K562 (cell line): ENCODE results near the gene WDR64. TPM values are rescaled to one million over a fixed set of nuclear protein-coding genes. Genes with fewer than 3 reads are reported as not detected.

Experiments used
- ATAC-seq: fragments of 200-7000 bp; cut with Tn5 transposase; 3 replicates; pipeline ENCODE4 v1.9.1; 2020; ENCODE audit warnings: moderate library complexity
- BruUV-seq: library from RNA; stranded (reverse); fragments of 400-500 nt; replicated peaks from 2 replicates; lab custom pipeline; 2021; lab: Mats Ljungman, UMichigan
- CTCF ChIA-PET: fragments of 300-600 bp; formaldehyde crosslinking; extraction: SDS; loops from one replicate; lab custom pipeline; 2021; ENCODE audit warnings: low intra/inter-chr PET ratio; lab: Yijun Ruan, JAX
- POLR2A ChIA-PET: fragments of 300-600, 350-650 bp; sonication (Branson Sonifier 250); formaldehyde crosslinking; extraction: SDS; loops from one replicate; lab custom pipeline; 2021; ENCODE audit warnings: antibody characterized with exemption, inconsistent platforms; lab: Yijun Ruan, JAX
- DNase-seq, 4 experiments: peaks; one replicate each; pipeline versions ENCODE4 v3.0.0 to v3.0.0-alpha.2; 2011 to 2018; ENCODE audit warnings: low spot score in 3 of 4, mixed read lengths in 3 of 4; ENCODE audit errors: extremely low read depth in 1 of 4
- FAIRE-seq: peaks from 2 replicates; lab custom pipeline; 2011; peaks lifted over from hg19 to GRCh38; lab: Jason Lieb, UNC
- H2AFZ ChIP-seq: 2 replicates; pipeline ENCODE4 v1.6.0; 2011; ENCODE audit warnings: low read depth, low read length, control low read depth, inconsistent platforms
- H3K27ac ChIP-seq: fragments of 200-600 bp; 3 replicates; pipeline ENCODE4 v1.8.0; 2011; ENCODE audit warnings: low read depth, mild to moderate bottlenecking, control low read depth, inconsistent platforms, low read length, moderate library complexity, mixed read lengths; ENCODE audit errors: extremely low read depth
- H3K27me3 ChIP-seq, 2 experiments: fragments of 300-600 bp in 1 of 2; 2 replicates in 1 of 2; 3 replicates in 1 of 2; pipeline versions ENCODE4 v1.6.0 to v1.8.0; 2011; ENCODE audit warnings: inconsistent platforms in 2 of 2, low read length in 2 of 2, mild to moderate bottlenecking in 1 of 2, mixed read lengths in 1 of 2, moderate library complexity in 1 of 2; ENCODE audit not compliant: control insufficient read depth in 2 of 2, insufficient read depth in 2 of 2
- H3K36me3 ChIP-seq: fragments of 300-600 bp; 3 replicates; pipeline ENCODE4 v1.8.0; 2011; ENCODE audit warnings: mild to moderate bottlenecking, low read length, inconsistent platforms; ENCODE audit not compliant: control insufficient read depth, insufficient read depth
- H3K4me1 ChIP-seq, 2 experiments: fragments of 200-600 bp in 1 of 2; replicated peaks in 1 of 2; 2 replicates in 1 of 2; 3 replicates in 1 of 2; pipeline versions ENCODE4 v1.5.1 to v1.8.0; 2011; ENCODE audit warnings: inconsistent platforms in 2 of 2, low read length in 2 of 2, mild to moderate bottlenecking in 1 of 2, mixed read lengths in 1 of 2, moderate library complexity in 1 of 2; ENCODE audit not compliant: control insufficient read depth in 2 of 2, insufficient read depth in 2 of 2
- H3K4me2 ChIP-seq: 2 replicates; pipeline ENCODE4 v1.6.1; 2011; ENCODE audit warnings: low read length, control low read depth, inconsistent platforms, mixed read lengths; ENCODE audit not compliant: insufficient read depth
- H3K4me3 ChIP-seq: fragments of 200-600 bp; sonication (generic), shearing (Covaris generic); 2 replicates; pipeline ENCODE4 v1.5.1; 2016; ENCODE audit warnings: control low read depth, inconsistent platforms
- H3K79me2 ChIP-seq: fragments of 200-600 bp; 3 replicates; pipeline ENCODE4 v1.8.0; 2011; ENCODE audit warnings: low read length, inconsistent platforms; ENCODE audit not compliant: control insufficient read depth, insufficient read depth
- H3K9ac ChIP-seq, 2 experiments: 2 replicates each; pipeline versions ENCODE4 v1.6.0 to v1.6.1; 2011; ENCODE audit warnings: low read depth in 2 of 2, low read length in 2 of 2, control low read depth in 1 of 2, inconsistent platforms in 1 of 2, mild to moderate bottlenecking in 1 of 2, mixed read lengths in 1 of 2; ENCODE audit not compliant: insufficient read depth in 1 of 2
- H3K9me1 ChIP-seq: one replicate; pipeline ENCODE4 v1.6.0; 2011; ENCODE audit warnings: inconsistent platforms, mild to moderate bottlenecking, low read length, moderate library complexity; ENCODE audit not compliant: control insufficient read depth, insufficient read depth
- H3K9me3 ChIP-seq: replicated peaks from 2 replicates; pipeline ENCODE4 v1.5.1; 2011; ENCODE audit warnings: low read depth, low read length, inconsistent platforms; ENCODE audit not compliant: control insufficient read depth, insufficient read depth
- H4K20me1 ChIP-seq: replicated peaks from 2 replicates; pipeline ENCODE4 v1.6.1; 2011; ENCODE audit warnings: low read length, inconsistent platforms, mixed read lengths; ENCODE audit not compliant: control insufficient read depth, insufficient read depth
- CEBPB ChIP-seq: fragments of 450-650 bp; IDR thresholded peaks from 2 replicates; pipeline ENCODE4 v1.6.1; 2016; ENCODE audit warnings: missing genetic modification characterization, missing compliant biosample characterization
- DACH1 ChIP-seq: fragments of 450-650 bp; IDR thresholded peaks from 2 replicates; pipeline ENCODE4 v1.6.1; 2018; ENCODE audit not compliant: partially characterized antibody
- ZFPM2 ChIP-seq: fragments of 250-450 bp; sonication (Bioruptor Pico); IDR thresholded peaks from 2 replicates; pipeline ENCODE4 v1.5.1; 2022; ENCODE audit warnings: mild to moderate bottlenecking
- WGBS: fragments of 100-300 bp; shearing (Covaris generic); methylation state at CpG from one replicate; pipeline ENCODE4 v1.1.6; 2016; ENCODE audit warnings: low coverage, mixed read lengths; ENCODE audit not compliant: insufficient coverage; ENCODE audit errors: missing lambda C conversion rate; 5-methylcytosine and 5-hydroxymethylcytosine counted together
- in situ Hi-C: fragments of 300-500 bp; cut with MboI; formaldehyde crosslinking; loops from 4 replicates; pipeline ENCODE4 v1.15.0; 2018; ENCODE audit warnings: inconsistent platforms, mixed read lengths
- intact Hi-C: fragments of 100-400 bp; cut with micrococcal nuclease; formaldehyde crosslinking; loops from 2 replicates; pipeline ENCODE4 v1.14.2; 2022
- polyA plus RNA-seq, 8 experiments: library from polyadenylated mRNA; depleted of rRNA in 4 of 8; stranded (reverse) in 5 of 8; unstranded in 3 of 8; fragments of >200 nt; fragmentation: Nextera tagmentation in 2 of 8; fragmentation: Illumina TruSeq in 1 of 8; extraction: Ambion mirVana in 2 of 8; extraction: Trizol in 1 of 8; gene quantifications; 2 replicates each; pipeline versions ENCODE4 v1.2.1 to v1.2.3, GENCODE V29; 2011 to 2014; ENCODE audit warnings: inconsistent platforms in 1 of 8, missing spikeins in 1 of 8
- total RNA-seq, 7 experiments: library from RNA; depleted of rRNA in 6 of 7; stranded (reverse); fragments of >200 nt in 6 of 7; fragmentation: Illumina TruSeq in 2 of 7; extraction: Trizol in 2 of 7; gene quantifications; 2 replicates each; pipeline versions ENCODE4 v1.2.1 to v1.2.3, GENCODE V29; 2011 to 2021; ENCODE audit warnings: low replicate concordance in 1 of 7
- TF ChIP-seq, protein P1 (sequence below): fragments of 450-650 bp; formaldehyde crosslinking; IDR thresholded peaks from 2 replicates; pipeline ENCODE4 v1.4.0; 2022; ENCODE audit warnings: missing genetic modification characterization

WDR64 gene
- total and polyA plus RNA-seq, 9 of the 15 experiments (the other 6 are each of a cell fraction or from before 2014, with no cell fraction given), result 0.06 to 0.29 (median 0.19) TPM; not detected in 5

DNA sequence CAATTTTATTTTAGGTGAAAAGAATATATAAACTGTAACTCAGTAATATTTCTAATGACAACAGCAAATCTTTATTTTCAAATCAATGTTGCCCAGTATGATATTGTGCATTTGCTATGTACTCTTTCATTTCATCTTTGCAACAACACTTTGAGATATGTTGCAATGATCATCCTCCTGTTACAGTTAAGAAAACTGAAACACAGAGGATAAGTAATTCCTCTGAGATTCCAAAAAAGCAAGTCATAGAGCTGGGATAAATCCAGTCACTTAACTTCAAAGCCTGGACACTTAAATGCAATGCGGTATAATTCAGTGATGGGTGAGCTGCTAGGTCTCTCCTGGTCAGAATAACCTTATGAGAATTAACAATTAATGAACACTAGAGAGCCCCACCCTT is 147.3 kb downstream of the WDR64 start:
- POLR2A ChIA-PET, result interaction anchor here (1.6 kb wide), 1 partner anchor 17 kb away, joined by 5 read pairs; no protein-coding TSS in a partner anchor
- no peak overlapping the region for H2AFZ ChIP-seq
- CTCF ChIA-PET, result no interaction called here
- no peak for DNase-seq
- H3K4me3 ChIP-seq, result no peak overlapping the region
- TF ChIP-seq CEBPB (tag) (peak; percentile 41; the same call in 1 of the 2 replicates), ZFPM2 (no peak)
- TF ChIP-seq, all 486 proteins: peak for 1
- intact Hi-C loops (no loop called here), in situ Hi-C loops (no loop called here)
- Histone ChIP-seq H4K20me1 (no peaks in the 10 kb centered on the region), H3K4me2 (no peak overlapping the region), H3K9ac (no peak overlapping the region), H3K9me3 (no peaks in the 10 kb centered on the region), H3K27me3 (no peaks in the 10 kb centered on the region), H3K4me1 (no peaks in the 10 kb centered on the region), H3K36me3 (no peaks in the 10 kb centered on the region), H3K9me1 (no peaks in the 10 kb centered on the region), H3K27ac (no peak overlapping the region), H3K79me2 (no peaks in the 10 kb centered on the region)
- WGBS, result 50% methylated on average over 1 of the region's 1 CpG
- no TSS peak for BruUV-seq
- FAIRE-seq (no peak), ATAC-seq (no peak)

DNA sequence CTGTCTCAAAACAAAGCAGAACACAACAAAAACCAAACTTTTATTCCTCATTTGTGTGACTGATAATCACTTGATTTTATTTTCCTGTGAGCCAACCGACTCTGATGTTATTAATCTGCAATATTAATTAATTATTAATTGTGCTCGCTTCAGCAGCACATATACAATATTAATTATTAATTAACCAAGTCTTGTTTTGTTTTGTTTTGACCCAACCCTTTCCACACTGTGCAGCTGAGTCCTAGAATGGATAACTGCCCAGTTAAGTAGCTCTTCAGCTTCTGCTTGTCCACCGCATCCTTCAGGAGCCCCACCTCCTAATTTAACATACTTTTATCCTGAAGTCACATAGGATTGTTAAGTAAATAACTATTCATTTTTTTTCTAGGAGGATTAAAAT is 148.6 kb downstream of the WDR64 start:
- H4K20me1 ChIP-seq, result no peaks in the 10 kb centered on the region
- no peaks in the 10 kb centered on the region for H3K27me3 ChIP-seq
- DNase-seq (no peak), FAIRE-seq (no peak), ATAC-seq (no peak)
- no peak overlapping the region for H3K9ac ChIP-seq
- in situ Hi-C loops, result no loop called here
- H3K9me3 ChIP-seq, result no peaks in the 10 kb centered on the region
- H3K4me2 ChIP-seq, result no peak overlapping the region
- TF ChIP-seq, protein P1, sequence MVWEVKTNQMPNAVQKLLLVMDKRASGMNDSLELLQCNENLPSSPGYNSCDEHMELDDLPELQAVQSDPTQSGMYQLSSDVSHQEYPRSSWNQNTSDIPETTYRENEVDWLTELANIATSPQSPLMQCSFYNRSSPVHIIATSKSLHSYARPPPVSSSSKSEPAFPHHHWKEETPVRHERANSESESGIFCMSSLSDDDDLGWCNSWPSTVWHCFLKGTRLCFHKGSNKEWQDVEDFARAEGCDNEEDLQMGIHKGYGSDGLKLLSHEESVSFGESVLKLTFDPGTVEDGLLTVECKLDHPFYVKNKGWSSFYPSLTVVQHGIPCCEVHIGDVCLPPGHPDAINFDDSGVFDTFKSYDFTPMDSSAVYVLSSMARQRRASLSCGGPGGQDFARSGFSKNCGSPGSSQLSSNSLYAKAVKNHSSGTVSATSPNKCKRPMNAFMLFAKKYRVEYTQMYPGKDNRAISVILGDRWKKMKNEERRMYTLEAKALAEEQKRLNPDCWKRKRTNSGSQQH (CRISPR knock-in tag), result no peak
- TF ChIP-seq DACH1, result peak; percentile 80
- H3K4me3 ChIP-seq, result no peak overlapping the region
- H3K27ac ChIP-seq, result no peak overlapping the region
- no peaks in the 10 kb centered on the region for H3K9me1 ChIP-seq
- H2AFZ ChIP-seq, result no peak overlapping the region
- no peaks in the 10 kb centered on the region for H3K36me3 ChIP-seq
- CTCF ChIA-PET, result no interaction called here
- POLR2A ChIA-PET, result interaction anchor here (1.6 kb wide), 1 partner anchor 18 kb away, joined by 5 read pairs; no protein-coding TSS in a partner anchor
- H3K79me2 ChIP-seq, result no peaks in the 10 kb centered on the region
- BruUV-seq, result no TSS peak
- intact Hi-C loops, result no loop called here
- WGBS, result 44% methylated on average over 3 of the region's 3 CpGs
- H3K4me1 ChIP-seq, result no peaks in the 10 kb centered on the region; a peak in 1 of 5 replicates
